Heart right ventricle (tissue), 16 donors: Measurements from ENCODE around the gene GFI1. TPM values are rescaled to one million over a fixed set of nuclear protein-coding genes. Genes with fewer than 3 reads are reported as not detected.

Experiments used
- ATAC-seq, 8 donors: fragments of 200-7000 bp; cut with Tn5 transposase; one replicate each; pipeline ENCODE4 v1.9.1; 2020; ENCODE audit warnings: mild to moderate bottlenecking in 8 of 8, moderate library complexity in 8 of 8, moderate number of reproducible peaks in 1 of 8
- DNase-seq, 2 donors: peaks; one replicate each; pipeline ENCODE4 v3.0.0-alpha.2; 2020
- H3K27ac ChIP-seq, 10 donors: fragments of 200-600 bp; sonication (generic) in 2 of 10; one replicate each; pipeline versions ENCODE4 v1.5.0 to v1.8.0; 2020 to 2022; ENCODE audit warnings: mild to moderate bottlenecking in 3 of 10
- H3K27me3 ChIP-seq, 7 donors: fragments of 200-600 bp; one replicate each; pipeline ENCODE4 v1.8.0; 2021 to 2022; ENCODE audit warnings: mild to moderate bottlenecking in 2 of 7
- H3K36me3 ChIP-seq, 9 donors: fragments of 200-600 bp; sonication (generic) in 1 of 9; one replicate each; pipeline versions ENCODE4 v1.5.0 to v1.8.0; 2020 to 2022; ENCODE audit warnings: mild to moderate bottlenecking in 2 of 9
- H3K4me1 ChIP-seq, 9 donors: fragments of 200-600 bp; sonication (generic) in 1 of 9; one replicate each; pipeline versions ENCODE4 v1.5.0 to v1.8.0; 2020 to 2022; ENCODE audit warnings: mild to moderate bottlenecking in 4 of 9
- H3K4me3 ChIP-seq, 10 donors: fragments of 200-600 bp; sonication (generic) in 2 of 10; one replicate each; pipeline versions ENCODE4 v1.5.0 to v1.8.0; 2020 to 2022; ENCODE audit warnings: mild to moderate bottlenecking in 7 of 10, moderate library complexity in 2 of 10
- H3K9me3 ChIP-seq, 11 donors: fragments of 200-600 bp in 10 of 11; sonication (generic) in 2 of 11; one replicate each; pipeline versions ENCODE4 v1.5.0 to v1.8.0; 2013 to 2022; ENCODE audit warnings: mild to moderate bottlenecking in 2 of 11, control low read depth in 1 of 11, moderate library complexity in 1 of 11
- WGBS, 2 donors: extraction: QIAGEN DNeasy Blood & Tissue Kit; methylation state at CpG; one replicate each; pipeline ENCODE4 v1.1.7; 2013; ENCODE audit warnings: inconsistent platforms in 1 of 2; 5-methylcytosine and 5-hydroxymethylcytosine counted together
- intact Hi-C, 10 donors: fragments of 100-400 bp; cut with DNase I; formaldehyde crosslinking; loops; one replicate each; pipeline versions ENCODE4 v1.11.1 to v1.14.2; 2022
- polyA plus RNA-seq, 2 donors: library from polyadenylated mRNA; stranded (reverse); fragments of 200-250 nt; gene quantifications; one replicate each; pipeline ENCODE4 v1.2.3, GENCODE V29; 2013
- total RNA-seq, 10 donors: library from RNA; stranded (reverse); fragmentation: NEBNext Ultra II Directional in 3 of 10; extraction: Animal tissue kit (Norgen Biotek cat#: 25700) in 3 of 10; gene quantifications; one replicate each; pipeline versions ENCODE4 v1.2.1 to v1.2.4, GENCODE V29; 2021 to 2023
- TF ChIP-seq, protein P1 (sequence below), 9 donors: fragments of 200-600 bp; sonication (generic) in 2 of 9; IDR thresholded peaks; one replicate each; pipeline versions ENCODE4 v1.5.0 to v1.8.0; 2021 to 2022; ENCODE audit warnings: antibody characterized with exemption in 9 of 9, mild to moderate bottlenecking in 5 of 9, moderate library complexity in 1 of 9
- donor health status: Arrhythmogenic right ventricular cardiomyopathy.
- donor health status: ischemic (EF 13 %, LVEDD 7.1; RV severe dilation, severe dysfunction).
- donor health status: healthy with polysubstance abuse.
- donor health status: DM: no; HTN: yes; CAD: no.
- donor health status: DM: no; HTN: no; CAD: no.
- donor health status: ischemic (EF 25% LVEDD 6.9; RV normal size, moderate dysfunction).
- donor health status: ischemic (EF 25% LVEDD 5.7; RV mildly dilated, moderate dysfunction).
- donor health status: healthy.
- donor health status: DM: yes; HTN: yes; CAD: no.
- donor health status: Ischemic cardiomyopathy.
- donor health status: ischemic (EF 35%, LVEDD 5.7; RV mildly dilated, moderate dysfunction).
- donor health status: nonischemic (EF 11% LVEDD 7.7; RV severe dilation, severe dysfunction).
- donor health status: DM: yes; HTN: yes; CAD: no.
- donor health status: PGD.
- donor health status: ischemic (EF 29% LVEDD 5.4; RV normal size, mild dysfunction).
- donor health status: nonischemic (EF 23%, LVEDD 6.1; RV moderate dilation, normal function).

GFI1 gene
- total and polyA plus RNA-seq, 12 donors = 0.09 to 1.3 (median 0.15) TPM; not detected in 3

DNA sequence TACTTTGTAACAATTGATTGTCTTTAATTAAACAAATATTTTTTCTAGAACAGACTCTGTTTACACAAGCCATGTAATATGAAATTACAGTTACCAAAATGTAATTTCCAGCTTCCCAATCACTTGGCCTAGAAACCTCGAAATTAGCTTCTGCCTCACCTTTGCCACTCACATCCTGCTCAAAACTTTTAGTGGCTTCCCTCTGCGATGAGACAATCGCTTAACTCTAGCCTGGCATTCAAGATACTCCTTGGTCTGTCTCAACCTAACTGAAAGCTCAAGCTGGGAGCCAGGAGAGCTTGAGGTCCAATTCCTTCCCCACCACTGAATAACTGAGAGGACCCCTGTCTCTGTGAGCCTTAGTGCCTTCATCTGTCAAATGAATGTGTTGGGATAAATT lies 42.8 kb downstream of the GFI1 start:
- Histone ChIP-seq H3K9me3 (no peaks in the 10 kb centered on the region), H3K27me3 (no peaks in the 10 kb centered on the region), H3K36me3 (no peaks in the 10 kb centered on the region), H3K4me1 (peaks cover 0 to 5% (median 0%) of the 10 kb centered on the region in 9 donors), H3K27ac (no peak overlapping the region), H3K4me3 (no peak overlapping the region)
- TF ChIP-seq, protein P1, sequence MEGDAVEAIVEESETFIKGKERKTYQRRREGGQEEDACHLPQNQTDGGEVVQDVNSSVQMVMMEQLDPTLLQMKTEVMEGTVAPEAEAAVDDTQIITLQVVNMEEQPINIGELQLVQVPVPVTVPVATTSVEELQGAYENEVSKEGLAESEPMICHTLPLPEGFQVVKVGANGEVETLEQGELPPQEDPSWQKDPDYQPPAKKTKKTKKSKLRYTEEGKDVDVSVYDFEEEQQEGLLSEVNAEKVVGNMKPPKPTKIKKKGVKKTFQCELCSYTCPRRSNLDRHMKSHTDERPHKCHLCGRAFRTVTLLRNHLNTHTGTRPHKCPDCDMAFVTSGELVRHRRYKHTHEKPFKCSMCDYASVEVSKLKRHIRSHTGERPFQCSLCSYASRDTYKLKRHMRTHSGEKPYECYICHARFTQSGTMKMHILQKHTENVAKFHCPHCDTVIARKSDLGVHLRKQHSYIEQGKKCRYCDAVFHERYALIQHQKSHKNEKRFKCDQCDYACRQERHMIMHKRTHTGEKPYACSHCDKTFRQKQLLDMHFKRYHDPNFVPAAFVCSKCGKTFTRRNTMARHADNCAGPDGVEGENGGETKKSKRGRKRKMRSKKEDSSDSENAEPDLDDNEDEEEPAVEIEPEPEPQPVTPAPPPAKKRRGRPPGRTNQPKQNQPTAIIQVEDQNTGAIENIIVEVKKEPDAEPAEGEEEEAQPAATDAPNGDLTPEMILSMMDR (IDR thresholded peaks at IDR 0.05) = no peak
- no peak for DNase-seq
- intact Hi-C loops = no loop called here
- 69 to 73% methylated on average over 3 of the region's 3 CpGs for WGBS, 2 donors
- ATAC-seq = no peak

DNA sequence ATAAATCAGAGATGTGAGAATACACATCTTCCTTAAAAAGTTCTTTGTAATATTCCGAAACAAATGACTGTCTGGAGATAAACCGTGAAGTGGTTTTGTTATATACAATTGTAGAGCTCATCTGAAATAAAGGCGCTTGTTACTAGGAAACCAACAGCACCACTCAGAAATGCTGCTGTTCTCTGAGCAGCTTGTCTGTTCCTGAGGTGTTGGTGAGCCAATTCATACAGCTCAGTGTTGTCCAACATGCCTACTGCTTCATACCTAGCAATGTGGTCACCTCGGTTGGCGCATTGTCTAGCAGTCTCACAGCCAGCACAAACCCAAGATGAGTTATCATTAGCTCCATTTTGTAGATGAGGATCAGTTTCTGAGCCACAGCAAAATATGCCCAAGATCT lies 44.4 kb downstream of the GFI1 start:
- no peak overlapping the region for H3K4me3 ChIP-seq
- H3K27ac ChIP-seq = no peak overlapping the region

DNA sequence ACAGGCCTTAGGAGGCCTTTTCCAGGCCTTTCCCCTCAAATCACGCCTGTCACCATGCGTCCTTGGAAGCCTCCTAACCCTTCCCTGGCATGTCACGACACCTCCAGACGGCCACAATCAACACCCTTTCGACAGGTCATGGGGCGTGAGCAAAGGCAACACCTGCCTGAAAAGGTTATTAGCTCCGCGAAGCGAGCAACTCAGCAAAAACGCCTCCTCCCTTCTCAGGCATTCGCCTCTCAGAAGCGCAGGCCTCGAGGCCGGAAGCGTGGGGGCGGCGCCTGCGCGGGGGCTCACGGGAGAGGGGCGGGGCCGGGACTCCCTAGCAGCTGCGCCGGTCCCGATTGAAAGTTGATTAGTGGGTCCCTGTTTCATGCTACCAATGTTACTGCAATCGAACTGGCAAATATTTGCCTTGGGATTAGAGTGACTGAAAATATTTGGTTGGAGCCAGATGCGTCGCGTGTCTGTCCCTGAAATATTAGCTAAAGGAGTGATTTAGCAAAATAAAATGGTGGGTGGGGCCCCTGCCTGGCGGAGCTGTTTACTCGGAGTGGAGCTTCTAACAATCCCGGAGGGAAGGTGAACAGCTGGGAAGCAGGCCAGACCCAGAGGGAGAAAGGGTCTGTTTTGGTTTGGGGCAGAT lies 44.9 kb downstream of the GFI1 start:
- H3K27ac ChIP-seq = no peak overlapping the region
- H3K9me3 ChIP-seq = no peaks in the 10 kb centered on the region
- TF ChIP-seq, protein P1 (IDR thresholded peaks at IDR 0.05) = no peak
- H3K27me3 ChIP-seq = no peaks in the 10 kb centered on the region
- H3K36me3 ChIP-seq = no peaks in the 10 kb centered on the region
- no peak overlapping the region for H3K4me3 ChIP-seq
- intact Hi-C loops = no loop called here
- H3K4me1 ChIP-seq = no peaks in the 10 kb centered on the region
- 64 to 68% methylated on average over 32 of the region's 32 CpGs for WGBS, 2 donors
- DNase-seq (no peak), ATAC-seq (no peak)

More for the DNA sequence above, 44.4 kb downstream of the GFI1 start:
- Histone ChIP-seq H3K36me3 (no peaks in the 10 kb centered on the region), H3K27me3 (no peaks in the 10 kb centered on the region), H3K9me3 (no peaks in the 10 kb centered on the region), H3K4me1 (peaks cover 0 to 5% (median 0%) of the 10 kb centered on the region in 9 donors)
- TF ChIP-seq, protein P1 (IDR thresholded peaks at IDR 0.05) = no peak
- ATAC-seq = no peak
- 94 to 95% methylated on average over 5 of the region's 5 CpGs for WGBS, 2 donors
- no peak for DNase-seq
- intact Hi-C loops = no loop called here

DNA sequence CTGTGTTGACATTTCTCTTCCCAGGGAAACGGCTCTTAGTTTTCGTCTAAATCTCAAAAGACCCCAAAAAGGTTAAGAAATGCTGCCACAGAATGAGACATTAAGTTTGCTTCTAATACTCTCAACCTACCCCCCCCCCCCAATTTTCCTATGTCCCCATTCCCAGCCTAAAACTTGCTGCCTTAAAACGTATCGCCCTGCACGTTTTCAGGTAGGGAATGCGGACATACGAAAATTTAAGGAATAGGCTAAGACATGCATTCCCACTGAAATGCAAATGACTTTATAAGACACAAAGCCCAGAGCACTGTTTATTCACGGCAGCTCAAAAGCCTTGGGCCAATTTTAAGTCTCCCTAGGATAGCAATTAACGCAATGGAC lies 45.4 kb downstream of the GFI1 start:
- Histone ChIP-seq H3K4me1 (no peaks in the 10 kb centered on the region), H3K27ac (no peak overlapping the region), H3K4me3 (no peak overlapping the region), H3K9me3 (peaks cover 0 to 4% (median 0%) of the 10 kb centered on the region in 11 donors), H3K36me3 (no peaks in the 10 kb centered on the region), H3K27me3 (no peaks in the 10 kb centered on the region)
- DNase-seq (no peak), ATAC-seq (no peak)
- intact Hi-C loops = no loop called here
- 92 to 94% methylated on average over 9 of the region's 9 CpGs for WGBS, 2 donors
- TF ChIP-seq, protein P1 (IDR thresholded peaks at IDR 0.05) = no peak
